Thoracic aorta (tissue), 2 donors: Measurements from ENCODE around the gene TLR6. TPM values are rescaled to one million over a fixed set of nuclear protein-coding genes. Genes with fewer than 3 reads are reported as not detected.

Source experiments
- ATAC-seq: fragments of 150-250 bp; one replicate; pipeline ENCODE4 v1.8.0; 2017; ENCODE audit warnings: low read depth; ENCODE audit not compliant: insufficient number of reproducible peaks, low FRiP score
- DNase-seq: peaks from one replicate; pipeline ENCODE4 v3.0.0-alpha.2; 2020; ENCODE audit warnings: low spot score
- H3K27ac ChIP-seq, 2 donors: fragments of 200-600 bp; sonication (generic); 1 replicate in 1 of 2; 2 replicates in 1 of 2; pipeline ENCODE4 v1.5.1; 2016; ENCODE audit warnings: mild to moderate bottlenecking in 2 of 2, moderate library complexity in 2 of 2
- H3K27me3 ChIP-seq: fragments of 200-600 bp; sonication (generic); replicated peaks from 2 replicates; pipeline ENCODE4 v1.6.0; 2016; ENCODE audit warnings: mild to moderate bottlenecking; ENCODE audit not compliant: insufficient read depth
- H3K36me3 ChIP-seq: fragments of 200-600 bp; sonication (generic); one replicate; pipeline ENCODE4 v1.5.1; 2016
- H3K4me1 ChIP-seq, 2 donors: fragments of 200-600 bp; sonication (generic); 1 replicate in 1 of 2; 2 replicates in 1 of 2; pipeline versions ENCODE4 v1.5.1 to v1.6.0; 2016; ENCODE audit warnings: low read depth in 2 of 2, mild to moderate bottlenecking in 1 of 2; ENCODE audit not compliant: control insufficient read depth in 1 of 2
- H3K4me3 ChIP-seq: fragments of 200-600 bp; sonication (generic); 2 replicates; pipeline ENCODE4 v1.5.1; 2016; ENCODE audit warnings: mild to moderate bottlenecking
- H3K9me3 ChIP-seq: fragments of 200-600 bp; sonication (generic); 2 replicates; pipeline ENCODE4 v1.5.1; 2016
- CTCF ChIP-seq: fragments of 200-600 bp; sonication (generic); IDR thresholded peaks from one replicate; pipeline ENCODE4 v1.5.1; 2019; ENCODE audit warnings: antibody characterized with exemption
- total RNA-seq, 2 donors: library from RNA; depleted of rRNA; stranded (reverse); fragments of >200 nt; gene quantifications; one replicate each; pipeline versions ENCODE4 v1.1.0 to v1.2.3, GENCODE V29; 2016

Gene TLR6
- total RNA-seq, 2 donors from 2014 or later, result 1.8 to 3.5 TPM

DNA sequence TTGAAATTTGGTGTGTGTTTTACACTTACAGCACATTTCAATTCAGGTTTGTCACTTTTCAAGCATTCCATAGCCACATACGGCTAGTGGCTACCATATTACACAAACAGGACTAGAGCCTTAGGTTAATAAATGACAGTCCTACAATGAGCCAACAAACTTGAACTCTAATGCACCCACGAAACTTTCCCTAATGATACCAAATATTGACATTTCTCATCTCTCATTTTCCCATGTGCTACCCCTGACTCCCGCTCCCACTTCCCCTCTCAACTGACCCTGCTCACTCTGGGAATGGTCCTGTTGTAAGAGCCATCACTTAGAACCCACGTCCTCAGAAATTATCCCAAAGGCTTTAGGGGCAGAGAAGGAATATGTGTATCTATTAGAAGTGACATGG lies 68.9 kb downstream of the TLR6 start:
- H3K27ac ChIP-seq, result no peak overlapping the region
- no peaks in the 10 kb centered on the region for H3K4me1 ChIP-seq
- no peak for TF ChIP-seq CTCF
- ATAC-seq (no peak), DNase-seq (no peak)
- no peak overlapping the region for H3K4me3 ChIP-seq
- no peaks in the 10 kb centered on the region for H3K27me3 ChIP-seq
- H3K9me3 ChIP-seq, result no peaks in the 10 kb centered on the region
- no peaks in the 10 kb centered on the region for H3K36me3 ChIP-seq

DNA sequence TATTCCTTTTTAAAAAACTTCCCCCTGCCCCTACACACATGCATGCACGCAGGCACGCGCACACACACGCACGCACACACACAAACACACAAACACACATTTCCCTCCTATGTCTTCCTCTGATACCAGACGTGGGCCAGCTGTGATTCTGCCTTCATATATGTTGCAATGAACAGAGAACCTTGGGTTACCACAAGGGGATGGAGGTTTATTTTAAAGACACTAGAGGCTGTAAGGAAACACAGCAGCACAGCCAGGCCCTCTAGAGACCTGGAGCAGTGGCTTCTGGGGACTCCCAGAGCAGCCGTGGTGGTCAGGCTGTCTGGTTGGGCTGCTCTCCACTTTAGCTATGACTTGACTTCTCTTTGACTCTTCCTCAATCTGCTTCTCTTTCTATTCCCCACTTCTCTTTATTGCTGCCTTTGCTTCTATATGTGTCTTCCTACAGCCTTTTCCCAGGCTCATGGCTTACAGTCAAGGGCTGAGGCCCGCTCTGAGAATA lies 70.7 kb downstream of the TLR6 start:
- DNase-seq (no peak), ATAC-seq (no peak)
- Histone ChIP-seq H3K27ac (no peak overlapping the region), H3K9me3 (no peaks in the 10 kb centered on the region), H3K27me3 (no peaks in the 10 kb centered on the region), H3K4me3 (no peak overlapping the region), H3K4me1 (no peaks in the 10 kb centered on the region), H3K36me3 (no peaks in the 10 kb centered on the region)
- TF ChIP-seq CTCF, result no peak

DNA sequence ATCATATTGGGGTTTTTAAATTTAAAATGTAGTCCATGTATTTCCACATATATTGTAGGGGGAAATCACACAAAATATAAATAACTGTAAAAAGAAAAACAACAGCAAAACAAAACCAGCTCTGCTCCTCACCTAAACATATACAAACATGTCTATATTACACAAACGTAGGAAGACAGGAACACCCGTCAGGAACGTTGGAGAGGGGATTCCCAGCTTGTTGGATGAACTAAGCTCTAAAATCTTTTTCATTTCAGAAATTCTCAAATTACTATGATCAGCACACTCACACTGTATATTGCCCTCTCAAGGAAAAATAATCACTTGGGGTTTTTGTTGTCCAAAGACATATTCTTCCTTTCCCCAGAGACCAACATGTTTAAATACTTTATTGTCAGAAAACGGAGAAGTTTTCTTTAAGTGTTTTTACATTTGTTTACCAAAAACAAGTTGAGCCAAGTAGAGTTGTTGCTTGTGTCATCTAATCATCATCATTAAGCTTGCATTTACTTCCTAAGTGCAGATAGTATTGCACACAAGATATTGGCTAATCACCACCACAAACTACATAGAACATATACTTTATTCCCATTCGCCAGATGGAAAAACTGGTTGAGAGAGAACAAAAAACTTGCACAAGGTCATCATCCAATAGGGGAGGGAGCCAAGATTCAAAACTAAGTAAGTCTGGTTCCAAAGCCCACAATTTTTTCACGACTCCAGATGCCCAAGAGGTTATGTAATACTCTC lies 71.4 kb downstream of the TLR6 start:
- ATAC-seq, result no peak
- no peak for DNase-seq
- Histone ChIP-seq H3K27ac (no peak overlapping the region), H3K9me3 (no peaks in the 10 kb centered on the region), H3K4me1 (no peaks in the 10 kb centered on the region), H3K4me3 (no peak overlapping the region), H3K36me3 (no peaks in the 10 kb centered on the region), H3K27me3 (no peaks in the 10 kb centered on the region)
- no peak for TF ChIP-seq CTCF

- Histone ChIP-seq H3K4me1 (no peaks in the 10 kb centered on the region), H3K4me3 (no peak overlapping the region), H3K27me3 (no peaks in the 10 kb centered on the region), H3K36me3 (no peaks in the 10 kb centered on the region), H3K9me3 (no peaks in the 10 kb centered on the region), H3K27ac (no peak overlapping the region)
- TF ChIP-seq CTCF, result no peak
- DNase-seq (no peak), ATAC-seq (no peak)
Observed at GRCh38 chr4:38784141-38784540, 72.5 kb downstream of the TLR6 start.

GRCh38 chr4:38783109-38783460 lies 73.5 kb downstream of the TLR6 start:
- DNase-seq, result no peak
- Histone ChIP-seq H3K27me3 (no peaks in the 10 kb centered on the region), H3K27ac (no peak overlapping the region), H3K9me3 (no peaks in the 10 kb centered on the region), H3K4me1 (no peaks in the 10 kb centered on the region), H3K36me3 (no peaks in the 10 kb centered on the region), H3K4me3 (no peak overlapping the region)
- no peak for ATAC-seq
- TF ChIP-seq CTCF, result no peak
